GM21526 (cell line): Measurements from ENCODE around the gene BACE2.
"Not testable (repeated sequence)": the region's sequence is repeated elsewhere in the genome, so short reads cannot be mapped to it uniquely, and the experiment has no call there.

ENCODE experiments used
- ATAC-seq: cut with Tn5 transposase; IDR thresholded peaks from one replicate; pipeline ENCODE4 v1.9.1; 2021; ENCODE audit warnings: moderate library complexity; ENCODE audit not compliant: unreplicated experiment, low FRiP score

Gene BACE2

DNA sequence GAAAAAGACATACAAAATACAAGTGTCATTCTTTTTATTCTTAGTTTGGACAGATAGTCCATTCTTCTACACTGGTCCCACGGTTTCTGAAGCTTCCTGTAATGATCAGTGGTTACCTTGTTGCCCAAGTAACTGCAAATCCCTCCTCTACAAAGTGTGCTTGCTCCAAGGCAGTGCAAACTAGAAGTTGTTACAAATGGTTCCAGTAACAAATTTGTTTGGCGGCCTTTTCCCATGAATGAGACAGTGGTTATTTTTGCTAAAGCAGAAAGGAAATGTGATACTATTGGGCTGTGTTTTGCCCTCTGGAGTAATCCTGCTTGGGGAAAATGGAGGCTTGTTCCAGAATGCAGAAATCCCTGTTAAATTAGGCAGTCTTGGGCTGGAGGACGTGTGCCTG is 8.9 kb downstream of the BACE2 start:
- no peak for ATAC-seq

DNA sequence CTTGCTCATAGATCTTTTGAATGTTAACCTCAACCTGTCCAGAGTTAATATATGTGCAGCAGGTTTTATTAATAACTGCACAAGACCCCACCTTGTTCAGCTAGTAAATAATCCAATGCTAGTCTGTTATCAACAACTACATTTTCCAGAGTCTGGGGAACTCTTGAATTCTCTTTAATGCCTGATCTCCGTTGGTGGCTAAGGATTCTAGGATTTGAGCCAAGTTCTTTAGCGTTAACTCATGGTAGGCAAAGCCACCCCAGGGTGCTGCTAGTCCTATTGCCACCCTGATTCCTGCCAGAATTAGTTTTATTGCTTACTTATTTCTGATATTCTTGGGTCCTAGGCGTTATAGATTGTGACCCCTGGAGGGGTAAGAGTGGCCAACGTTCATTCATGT is 12.8 kb downstream of the BACE2 start:
- ATAC-seq = no peak

DNA sequence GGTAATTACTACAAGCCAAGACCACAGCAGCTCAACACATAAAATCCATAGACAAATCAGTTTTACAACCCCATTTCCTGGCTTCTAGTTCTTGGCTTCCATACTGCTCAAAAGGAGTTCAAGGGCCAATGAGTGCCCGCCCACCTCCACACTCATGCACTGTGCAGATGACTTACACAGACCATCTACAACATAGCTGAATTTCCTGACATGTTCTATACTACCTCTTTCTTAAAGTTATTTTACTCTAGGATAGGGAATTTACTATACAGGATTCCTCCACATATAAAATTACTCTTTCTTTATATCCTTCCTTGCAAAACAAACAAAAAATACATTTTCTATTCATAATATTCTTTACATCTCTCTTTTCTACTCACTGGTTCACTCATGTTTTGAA is 14.6 kb downstream of the BACE2 start:
- ATAC-seq = no peak

DNA sequence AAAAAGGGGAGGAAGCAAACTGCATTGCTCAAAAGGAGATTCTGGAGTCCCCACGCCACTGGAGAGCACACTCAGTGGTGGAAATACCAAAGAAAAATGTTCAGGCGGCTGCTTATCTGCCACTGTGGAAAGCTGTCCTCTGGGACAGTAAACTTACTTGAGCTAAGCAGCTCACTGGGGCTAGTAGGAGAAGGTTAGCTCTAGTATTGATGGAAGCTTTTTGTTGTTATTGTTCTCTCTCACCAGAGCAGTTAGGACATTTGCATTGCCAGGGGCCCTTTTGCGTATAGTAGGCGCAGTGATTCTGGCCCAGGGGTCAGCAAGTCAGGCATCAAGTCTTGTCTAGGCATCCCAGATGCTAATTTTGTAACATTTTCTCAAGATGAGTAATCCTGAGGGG is 15.6 kb downstream of the BACE2 start:
- ATAC-seq = no peak

DNA sequence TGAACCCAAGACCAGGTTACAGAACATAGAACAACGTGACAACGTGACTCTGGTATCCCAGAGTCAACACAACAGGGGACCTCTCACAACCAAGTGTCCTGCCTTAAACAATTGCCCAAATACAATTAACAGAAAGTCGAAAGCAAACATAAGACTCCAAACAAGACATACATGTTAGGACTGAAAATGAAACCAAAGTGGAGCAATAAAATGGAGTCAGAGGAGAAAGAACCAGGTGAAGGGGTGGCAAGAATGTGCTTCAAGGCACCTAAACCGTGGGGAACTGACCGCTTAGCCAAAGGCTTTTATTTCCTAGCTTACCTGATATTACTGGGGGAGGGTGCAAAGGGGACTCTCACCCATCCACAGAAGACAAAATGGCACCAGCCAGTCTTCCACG is 17.8 kb downstream of the BACE2 start:
- ATAC-seq = no peak

DNA sequence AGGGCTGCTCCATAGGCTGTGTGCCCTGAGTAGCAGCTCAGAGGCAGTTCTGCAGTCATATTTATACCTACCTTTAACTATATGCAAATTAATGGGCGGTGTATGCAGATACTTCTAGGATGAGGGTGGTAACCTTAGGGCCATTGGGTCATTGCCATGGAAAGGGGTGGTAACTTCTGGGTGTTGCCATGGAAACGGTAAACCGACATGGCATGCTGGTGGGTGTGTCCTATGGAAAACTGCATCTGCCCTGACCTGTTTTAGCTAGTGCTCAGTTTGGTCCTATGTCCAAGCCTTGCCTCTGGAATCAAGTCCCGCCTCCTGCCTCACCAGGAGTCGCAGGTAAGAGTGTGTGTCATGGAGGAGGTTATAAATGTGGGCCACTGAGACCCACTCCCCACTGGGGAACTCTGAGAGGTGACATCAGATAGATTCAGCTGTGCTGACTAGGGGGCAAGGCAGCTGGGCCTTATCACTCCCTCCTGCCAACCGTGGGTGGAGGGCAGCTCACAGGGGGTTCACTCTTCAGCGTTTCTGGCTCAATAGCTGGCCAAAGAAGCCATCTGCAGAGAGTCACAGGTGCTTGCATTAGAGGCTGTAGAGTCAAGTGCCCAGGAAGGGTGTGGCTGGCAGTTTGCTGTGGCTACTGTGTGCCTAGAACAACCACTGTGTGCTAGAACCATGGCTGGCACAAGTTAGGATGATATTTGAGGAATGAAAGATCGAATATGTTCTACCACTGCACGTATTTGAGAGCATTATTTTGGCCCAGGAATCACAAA is 19.0 kb downstream of the BACE2 start:
- ATAC-seq = no peak

DNA sequence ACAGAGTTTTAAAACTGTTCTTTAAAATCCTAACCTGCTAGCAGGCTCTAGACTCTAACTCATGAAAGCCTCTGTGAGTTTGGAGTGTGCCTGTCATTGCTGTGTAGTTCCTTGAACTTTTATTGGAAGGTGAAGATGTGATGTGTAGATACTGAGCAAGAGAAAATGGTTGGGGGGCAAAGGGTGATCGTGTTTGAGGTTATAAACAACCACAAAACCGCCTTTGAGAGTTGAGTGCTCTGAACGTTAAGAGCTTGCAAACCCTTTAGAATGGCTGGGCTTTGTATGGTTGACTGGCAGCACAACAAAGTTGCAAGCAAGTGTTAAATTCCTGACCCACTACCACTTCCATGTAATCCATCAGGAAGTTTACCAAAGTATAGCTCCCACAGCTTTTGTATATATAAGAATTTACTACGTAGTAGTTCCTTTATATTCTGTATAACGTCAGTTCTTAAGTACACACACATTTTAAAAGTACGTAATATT is 19.6 kb downstream of the BACE2 start:
- no peak for ATAC-seq

DNA sequence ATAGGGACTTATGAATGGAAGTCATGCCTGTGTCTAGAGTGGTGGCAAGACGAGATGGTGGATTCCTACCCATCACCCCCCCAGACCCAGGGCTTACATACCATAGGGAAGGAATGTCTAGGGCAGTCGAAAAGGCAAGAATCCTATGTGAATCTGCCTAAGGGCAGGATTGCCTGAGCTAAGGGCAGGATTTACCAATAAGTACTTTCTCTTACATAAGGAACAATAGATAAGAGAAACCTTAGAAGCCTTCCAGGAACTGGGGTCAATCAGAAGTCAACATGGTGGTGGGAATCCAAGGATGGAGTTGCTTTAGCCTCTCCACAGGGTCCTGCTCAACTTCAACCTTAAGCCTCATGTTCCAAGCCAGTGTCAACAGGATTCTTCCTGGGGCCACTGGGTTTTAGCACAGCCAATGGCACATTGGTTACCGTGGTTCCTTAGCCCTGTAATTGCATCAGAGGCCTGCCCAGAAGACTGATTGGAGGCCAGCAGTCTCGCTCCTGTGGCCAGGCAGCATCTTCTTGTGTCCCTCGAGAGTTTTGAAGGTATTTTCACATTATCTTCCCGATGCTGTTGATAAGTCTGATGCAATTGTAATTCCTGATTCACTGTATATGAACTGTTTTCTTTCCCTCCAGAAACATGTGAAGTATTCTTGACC is 20.7 kb downstream of the BACE2 start:
- no peak for ATAC-seq

DNA sequence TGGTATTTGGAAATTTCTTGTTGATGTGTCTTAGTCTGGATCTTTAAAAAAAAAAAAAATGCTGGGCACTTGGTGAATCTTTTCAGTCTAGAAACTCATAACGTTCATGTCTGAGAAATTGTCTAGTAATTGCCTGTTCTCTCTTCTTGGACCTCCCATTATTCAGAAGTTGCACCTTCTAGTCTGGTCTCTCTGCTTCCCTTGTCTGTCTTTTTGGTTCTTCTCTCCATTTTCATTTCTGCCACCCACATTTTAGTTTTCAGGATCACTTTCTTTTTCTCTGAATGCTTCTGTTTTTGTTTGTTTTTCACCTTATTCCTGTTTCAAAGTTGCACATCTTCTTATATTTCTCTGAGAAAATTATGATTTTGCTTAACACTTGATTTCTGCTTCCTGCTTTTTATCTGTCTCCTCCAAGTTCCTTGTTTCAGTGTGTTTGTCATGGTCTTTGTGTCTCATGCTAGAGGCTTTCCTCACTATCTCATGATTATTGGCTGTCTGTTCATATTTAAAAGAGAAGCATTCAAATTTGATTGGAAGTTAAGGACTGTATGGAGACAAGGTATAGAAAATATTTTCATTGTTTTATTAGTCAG is 21.3 kb downstream of the BACE2 start:
- no peak for ATAC-seq

DNA sequence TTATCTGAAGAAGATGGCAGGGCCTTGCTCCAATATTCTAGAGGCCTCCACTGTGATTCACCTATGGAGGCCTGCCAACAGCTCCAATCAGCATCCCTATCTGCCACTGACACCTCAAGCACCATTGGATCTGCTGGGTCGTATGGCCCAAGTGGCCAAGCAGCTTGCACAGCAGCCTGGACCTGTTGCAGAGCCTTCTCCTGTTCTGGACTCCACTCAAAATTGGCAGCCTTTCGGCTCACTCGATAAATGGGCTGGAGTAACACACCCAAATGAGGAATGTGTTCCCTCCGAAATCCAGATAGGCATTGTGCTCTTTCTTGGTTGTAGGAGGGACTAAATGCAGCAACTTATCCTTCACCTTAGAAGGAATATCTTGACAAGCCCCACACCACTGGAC is 24.6 kb downstream of the BACE2 start:
- ATAC-seq = not testable (repeated sequence)

DNA sequence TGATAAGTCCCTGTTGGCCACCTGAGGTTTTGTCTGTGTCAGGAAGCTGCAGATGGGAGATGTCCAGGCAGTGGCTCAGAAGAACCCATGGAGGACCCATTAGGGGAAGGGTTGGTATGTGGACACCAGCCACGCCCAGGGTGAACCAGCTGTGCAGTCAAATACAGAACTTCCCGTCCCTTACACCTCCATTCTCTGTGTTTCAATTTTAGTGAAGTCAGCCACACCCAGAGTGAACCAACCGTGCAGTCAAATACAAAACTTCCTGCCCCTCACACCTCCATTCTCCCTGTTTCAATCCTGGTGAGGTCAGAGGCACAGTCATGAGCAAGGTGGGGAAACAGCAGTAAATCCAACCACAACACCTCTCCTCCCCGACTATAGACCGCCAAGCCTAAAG is 27.4 kb downstream of the BACE2 start:
- no peak for ATAC-seq

DNA sequence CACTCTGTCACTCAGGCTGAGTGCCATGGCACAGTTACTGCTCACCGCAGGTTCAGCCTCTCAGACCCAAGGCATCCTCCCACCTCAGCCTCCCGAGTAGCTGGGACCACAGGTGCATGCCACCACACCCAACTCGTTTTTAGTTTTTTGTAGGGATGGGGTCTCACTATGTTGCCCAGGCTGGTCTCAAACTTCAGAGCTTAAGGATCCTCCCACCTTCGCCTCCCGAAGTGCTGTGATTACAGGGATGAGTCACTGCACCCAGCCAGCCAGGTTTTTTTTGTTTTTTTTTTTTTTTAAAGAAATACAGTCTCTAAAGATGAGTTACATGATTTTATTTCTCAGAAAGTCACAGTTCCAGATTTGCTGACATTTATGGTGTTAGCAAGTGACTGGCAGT is 29.0 kb downstream of the BACE2 start:
- ATAC-seq = no peak

DNA sequence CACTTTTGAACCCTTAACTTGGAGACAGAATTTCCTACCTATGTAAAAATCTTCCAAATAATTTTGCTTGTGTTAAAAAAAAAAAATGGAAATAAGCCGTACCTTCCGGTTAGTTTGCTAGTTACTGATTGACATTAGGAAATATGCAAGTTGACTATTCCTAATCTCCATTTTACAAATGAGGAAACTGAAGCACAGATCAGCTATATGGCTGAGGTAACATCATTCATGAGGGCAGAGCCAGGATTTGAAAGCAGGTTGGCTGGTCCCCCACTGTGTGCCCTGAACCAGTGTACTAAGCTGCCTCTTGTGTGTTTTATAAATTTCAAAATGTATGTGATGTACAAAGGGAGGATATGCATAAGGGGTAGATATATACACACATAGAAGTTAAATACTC is 29.6 kb downstream of the BACE2 start:
- no peak for ATAC-seq

DNA sequence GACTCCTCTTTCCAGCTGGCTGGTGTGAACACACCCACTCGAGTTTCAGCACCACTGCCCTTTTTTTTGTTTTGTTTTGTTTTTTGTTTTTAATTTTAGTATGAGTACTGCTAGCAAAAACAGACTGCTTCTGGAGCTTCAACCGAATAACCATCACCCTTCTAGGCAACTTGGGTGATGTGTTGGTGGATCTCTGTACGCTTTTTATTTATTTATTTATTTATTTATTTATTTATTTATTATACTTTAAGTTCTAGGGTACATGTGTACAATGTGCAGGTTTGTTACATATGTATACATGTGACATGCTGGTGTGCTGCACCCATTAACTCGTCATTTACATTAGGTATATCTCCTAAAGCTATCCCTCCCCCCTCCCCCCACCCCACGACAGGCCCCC is 30.7 kb downstream of the BACE2 start:
- not testable (repeated sequence) for ATAC-seq

DNA sequence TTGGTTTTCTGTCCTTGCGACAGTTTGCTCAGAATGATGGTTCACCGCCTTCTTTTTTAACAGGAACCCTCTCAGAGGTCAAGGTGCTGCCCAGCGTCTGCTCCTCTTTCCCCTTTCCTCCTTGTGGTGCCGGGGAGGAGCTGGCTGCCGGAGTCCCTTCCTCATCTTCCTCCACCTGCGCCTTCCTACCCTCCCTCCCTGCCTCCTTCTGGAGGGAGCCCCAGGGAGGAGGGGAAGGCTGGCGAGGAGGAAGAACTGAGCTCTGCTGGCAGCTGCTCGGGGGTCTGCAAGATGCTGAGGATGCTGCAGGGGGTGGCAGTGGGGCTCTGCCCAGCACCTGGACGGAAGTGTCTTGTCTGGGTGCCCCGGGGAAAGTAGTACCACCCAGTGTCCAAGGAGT is 31.2 kb downstream of the BACE2 start:
- no peak for ATAC-seq

DNA sequence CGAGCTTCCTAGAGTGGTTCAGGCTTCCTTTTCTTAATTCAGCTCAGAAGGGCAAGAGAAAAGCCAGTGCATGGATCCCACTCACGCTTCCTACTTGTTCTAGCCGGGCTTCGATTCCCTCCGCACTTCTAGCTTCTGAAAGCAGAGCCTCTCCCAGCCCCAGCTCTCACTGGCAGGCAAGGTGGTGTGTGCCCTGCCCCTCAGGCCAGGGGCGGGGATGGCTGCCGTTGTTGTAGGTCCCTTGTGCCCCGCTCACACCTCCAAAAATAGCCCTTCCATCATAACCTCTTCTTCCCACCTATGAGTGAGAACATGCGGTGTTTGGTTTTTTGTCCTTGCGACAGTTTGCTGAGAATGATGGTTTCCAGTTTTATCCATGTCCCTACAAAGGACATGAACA is 31.6 kb downstream of the BACE2 start:
- ATAC-seq = no peak

DNA sequence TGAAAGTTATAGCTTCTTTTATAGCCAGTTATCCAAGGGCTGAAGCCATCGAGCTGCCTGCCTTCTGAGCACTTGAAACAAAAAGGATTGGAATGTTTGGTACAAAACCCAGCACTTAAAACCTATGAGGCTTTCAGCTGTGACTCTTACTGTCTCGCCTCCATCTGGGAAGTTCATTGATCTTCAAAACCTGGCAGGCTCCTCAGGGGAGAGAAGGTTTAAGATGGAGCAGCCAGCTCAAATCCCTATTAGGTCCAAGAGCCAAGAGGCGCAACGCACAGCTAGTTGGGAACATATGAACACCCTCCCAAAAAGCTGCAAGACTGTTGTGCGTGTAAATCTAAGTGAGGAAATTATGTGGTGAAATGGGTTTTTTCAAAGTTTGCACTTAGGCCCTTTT is 33.4 kb downstream of the BACE2 start:
- no peak for ATAC-seq

DNA sequence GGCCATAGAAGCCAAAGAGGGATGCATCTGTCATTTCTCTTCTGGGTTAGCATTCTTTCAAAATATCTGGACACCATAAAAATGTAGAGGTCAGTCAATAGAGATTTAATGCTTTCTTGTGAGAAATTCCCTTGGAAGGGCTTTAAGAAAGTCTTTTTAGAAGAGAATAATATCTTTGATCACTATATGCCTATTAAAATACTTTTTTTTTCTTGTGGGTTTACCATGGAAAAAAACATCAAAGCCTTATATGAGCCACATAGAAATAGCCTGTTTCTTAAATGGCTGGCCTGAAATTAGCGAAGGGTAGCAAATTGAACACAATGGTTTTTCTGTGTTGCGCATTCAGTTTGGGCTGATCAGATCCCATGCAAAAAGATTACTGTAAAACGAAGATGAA is 36.8 kb downstream of the BACE2 start:
- no peak for ATAC-seq

DNA sequence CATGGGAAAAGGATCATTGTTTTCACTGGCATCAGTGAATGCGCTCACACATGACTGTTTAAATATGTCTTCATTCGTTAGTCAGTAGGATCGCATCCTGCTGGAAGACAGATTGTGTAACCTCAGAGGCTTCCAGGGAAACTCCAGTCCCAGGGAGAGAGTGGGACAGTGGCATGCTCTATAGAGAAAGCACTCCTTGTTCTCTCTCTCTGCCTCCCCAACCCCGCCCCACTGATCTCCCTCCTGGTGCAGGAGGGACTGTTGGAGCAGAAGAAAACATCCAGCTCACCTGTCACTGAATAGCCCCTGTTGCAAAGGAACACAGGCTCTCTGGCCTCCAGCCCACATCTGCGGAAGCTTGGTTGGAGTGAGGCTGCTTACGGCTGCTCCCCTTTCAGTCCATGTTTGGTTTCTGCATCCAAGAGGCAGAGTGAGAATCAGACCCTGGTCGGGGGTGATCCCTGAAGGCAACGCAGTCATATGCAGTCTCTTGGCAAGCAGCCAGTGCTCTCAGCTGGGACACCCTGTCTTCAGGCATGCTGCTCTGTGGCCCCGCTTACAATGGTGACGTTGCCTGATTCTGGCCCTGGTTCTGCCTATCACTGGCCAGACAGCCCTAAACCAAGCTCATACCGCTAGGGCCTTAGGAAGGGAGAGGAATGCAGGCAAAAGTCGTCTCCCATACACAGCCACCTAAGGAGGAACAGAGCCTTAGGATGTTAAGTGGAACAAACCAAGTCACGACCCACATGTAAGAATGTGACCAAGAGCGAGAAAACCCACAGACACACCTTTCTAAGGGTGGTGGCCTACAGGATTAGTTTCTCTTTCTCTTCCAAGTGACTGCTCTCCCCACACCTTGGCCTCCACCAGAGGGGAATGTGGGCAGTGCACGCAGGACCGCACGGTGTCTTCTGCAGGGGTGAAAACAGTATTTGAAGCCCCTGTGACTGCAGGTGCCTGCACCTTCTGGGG is 39.7 kb downstream of the BACE2 start:
- ATAC-seq = no peak

DNA sequence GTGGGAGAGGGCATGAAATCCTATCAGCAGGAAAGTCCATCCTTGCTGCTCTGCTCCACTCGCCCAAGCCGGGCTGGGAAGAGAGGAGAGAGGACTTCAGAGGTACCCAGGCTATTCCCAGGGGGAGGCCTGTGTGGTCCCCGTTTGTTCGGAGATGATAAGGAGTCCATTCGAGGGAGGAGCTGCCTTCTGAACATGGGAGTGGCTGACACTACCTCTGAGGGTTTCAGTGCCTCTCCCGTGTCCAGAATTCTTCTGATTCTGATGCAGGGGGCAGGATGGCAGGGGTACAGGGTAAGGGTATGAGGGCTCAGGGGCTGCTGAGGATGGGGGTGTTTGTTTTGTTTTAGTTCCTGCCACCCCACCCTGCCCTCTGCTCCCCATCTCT is 40.4 kb downstream of the BACE2 start:
- ATAC-seq = no peak
